Myocyte (in vitro differentiated cells): Measurements from ENCODE around the gene LIME1. TPM values are rescaled to one million over a fixed set of nuclear protein-coding genes. Genes with fewer than 3 reads are reported as not detected.
"Not testable (repeated sequence)": the region's sequence is repeated elsewhere in the genome, so short reads cannot be mapped to it uniquely, and the experiment has no call there.

ENCODE experiments used
- DNase-seq: peaks from one replicate; pipeline ENCODE4 v3.0.0-alpha.2; 2012; ENCODE audit warnings: low read depth
- total RNA-seq: library from RNA; depleted of rRNA; stranded (reverse); fragments of >200 nt; gene quantifications from 2 replicates; pipeline ENCODE4 v1.2.3, GENCODE V29; 2014

The LIME1 gene
- total RNA-seq, 1 donor from 2014 or later = 9.4 TPM

GRCh38 chr20:63707558-63708300 is 28.7 kb upstream of the LIME1 start, which contains the start of the genes ARFRP1 and ZGPAT:
Gene ARFRP1, minus strand, starts transcription at chr20:63707976. Its CDS starts 885 bp downstream, at chr20:63707091.
Gene ZGPAT, plus strand, starts transcription at chr20:63708039. Its CDS starts 542 bp downstream, at chr20:63708581.
- peak; percentile 88 for DNase-seq

- DNase-seq = no peak
These were observed 27.9 kb upstream of the LIME1 start for GRCh38 chr20:63708301-63709148.

- DNase-seq = no peak
These were observed 27.3 kb upstream of the LIME1 start for GRCh38 chr20:63709149-63709527.

- no peak for DNase-seq
These were observed 25.3 kb upstream of the LIME1 start for GRCh38 chr20:63711085-63711645.

GRCh38 chr20:63712191-63712590 is 24.3 kb upstream of the LIME1 start:
- DNase-seq = no peak

- no peak for DNase-seq
These were observed 21.6 kb upstream of the LIME1 start for GRCh38 chr20:63714858-63715257.

GRCh38 chr20:63718996-63719395 is 17.5 kb upstream of the LIME1 start:
- DNase-seq = no peak

GRCh38 chr20:63722967-63723622 is 13.4 kb upstream of the LIME1 start:
- DNase-seq = not testable (repeated sequence)

- not testable (repeated sequence) for DNase-seq
These were observed 6.2 kb upstream of the LIME1 start for GRCh38 chr20:63730189-63730733.

- DNase-seq = no peak
These were observed 5.1 kb upstream of the LIME1 start for GRCh38 chr20:63731410-63731809.

GRCh38 chr20:63732118-63733095 is 4.1 kb upstream of the LIME1 start:
- DNase-seq = no peak

GRCh38 chr20:63733117-63733516 is 3.3 kb upstream of the LIME1 start:
- no peak for DNase-seq

- DNase-seq = no peak
These were observed 2.8 kb upstream of the LIME1 start for GRCh38 chr20:63733579-63734081.

GRCh38 chr20:63734111-63734945 is 2.1 kb upstream of the LIME1 start:
- no peak for DNase-seq

- DNase-seq = no peak
These were observed 1.3 kb upstream of the LIME1 start for GRCh38 chr20:63734946-63735858.

GRCh38 chr20:63736893-63737694 is 630 bp downstream of the LIME1 start:
- no peak for DNase-seq

- DNase-seq = no peak
These were observed 1.2 kb downstream of the LIME1 start for GRCh38 chr20:63737695-63737944.
